Esophagus squamous epithelium (tissue), 4 donors: Measurements from ENCODE around the gene KSR2.

Experiments used
- CTCF ChIP-seq, 6 experiments: fragments of 450-650 bp in 4 of 6; fragments of 200-600 bp in 2 of 6; sonication (generic) in 2 of 6; IDR thresholded peaks; one replicate each; pipeline ENCODE4 v1.5.1; 2016 to 2019; ENCODE audit warnings: antibody characterized with exemption in 6 of 6, mild to moderate bottlenecking in 4 of 6, moderate library complexity in 4 of 6
- POLR2A ChIP-seq, 4 donors: fragments of 450-650 bp; IDR thresholded peaks; one replicate each; pipeline ENCODE4 v1.6.1; 2017; ENCODE audit warnings: antibody characterized with exemption in 4 of 4, mild to moderate bottlenecking in 4 of 4, moderate library complexity in 3 of 4

DNA sequence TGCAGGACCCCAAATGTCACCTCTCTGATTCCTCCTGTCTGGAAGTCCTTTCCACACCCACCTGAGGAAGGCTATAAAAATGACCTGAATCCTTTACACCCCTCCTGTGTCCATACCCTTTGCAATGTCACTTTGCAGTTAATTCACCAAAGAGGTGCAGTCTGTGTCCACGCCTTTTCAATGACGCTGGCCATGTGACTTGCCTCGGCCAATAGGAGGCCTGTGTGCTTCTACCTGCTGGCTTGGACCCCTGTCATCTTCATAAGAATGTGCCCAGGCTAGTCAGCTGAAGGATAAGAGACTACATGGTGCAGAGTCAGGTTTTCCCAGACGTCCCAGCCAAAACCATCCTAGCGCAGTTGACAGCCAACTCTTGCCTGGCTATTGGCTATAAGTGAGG lies 101.4 kb downstream of the KSR2 start:
- no peak for TF ChIP-seq POLR2A (IDR thresholded peaks at IDR 0.05)
- TF ChIP-seq CTCF (IDR thresholded peaks at IDR 0.05): no peak
